Aorta (tissue), 5 donors: ENCODE data around the gene LIN7A. TPM values are rescaled to one million over a fixed set of nuclear protein-coding genes. Genes with fewer than 3 reads are reported as not detected.

Source experiments
- ATAC-seq: fragments of 200-7000 bp; cut with Tn5 transposase; one replicate; pipeline ENCODE4 v1.9.1; 2022; ENCODE audit warnings: moderate library complexity; ENCODE audit not compliant: low FRiP score
- DNase-seq, 2 donors: peaks; one replicate each; pipeline ENCODE4 v3.0.0-alpha.2; 2020
- H3K27ac ChIP-seq, 2 donors: one replicate each; pipeline ENCODE4 v1.5.1; 2013; ENCODE audit warnings: low read length in 2 of 2, mild to moderate bottlenecking in 2 of 2, moderate library complexity in 2 of 2, control low read depth in 1 of 2, inconsistent platforms in 1 of 2, low read depth in 1 of 2
- H3K27me3 ChIP-seq, 2 donors: one replicate each; pipeline ENCODE4 v1.6.1; 2013; ENCODE audit warnings: control low read depth in 1 of 2, low read length in 1 of 2, mild to moderate bottlenecking in 1 of 2, moderate library complexity in 1 of 2; ENCODE audit not compliant: insufficient read depth in 2 of 2, control insufficient read depth in 1 of 2
- H3K36me3 ChIP-seq, 2 donors: one replicate each; pipeline ENCODE4 v1.6.1; 2013; ENCODE audit warnings: control low read depth in 1 of 2, low read length in 1 of 2, mild to moderate bottlenecking in 1 of 2; ENCODE audit not compliant: insufficient read depth in 2 of 2, control insufficient read depth in 1 of 2
- H3K4me1 ChIP-seq, 2 donors: one replicate each; pipeline ENCODE4 v1.6.1; 2013; ENCODE audit warnings: low read length in 2 of 2, control low read depth in 1 of 2, mild to moderate bottlenecking in 1 of 2, moderate library complexity in 1 of 2; ENCODE audit not compliant: insufficient read depth in 2 of 2, control insufficient read depth in 1 of 2
- H3K4me3 ChIP-seq, 2 donors: one replicate each; pipeline ENCODE4 v1.5.1; 2013; ENCODE audit warnings: low read length in 2 of 2, control low read depth in 1 of 2, mild to moderate bottlenecking in 1 of 2
- H3K9me3 ChIP-seq: one replicate; pipeline ENCODE4 v1.6.1; 2013; ENCODE audit warnings: mild to moderate bottlenecking, low read length; ENCODE audit not compliant: control insufficient read depth
- WGBS, 2 donors: extraction: QIAGEN DNeasy Blood & Tissue Kit; methylation state at CpG; one replicate each; pipeline ENCODE4 v1.1.7; 2013; 5-methylcytosine and 5-hydroxymethylcytosine counted together
- intact Hi-C, 2 donors: fragments of 100-400 bp; cut with DNase I; formaldehyde crosslinking; loops; one replicate each; pipeline versions ENCODE4 v1.14.2 to v1.15.0; 2022
- polyA plus RNA-seq, 2 donors: library from polyadenylated mRNA; stranded (reverse); fragments of 200-250 nt; gene quantifications; one replicate each; pipeline ENCODE4 v1.2.3, GENCODE V29; 2013
- total RNA-seq, 2 donors: library from RNA; stranded (reverse); fragmentation: NEBNext Ultra II Directional; extraction: Animal tissue kit (Norgen Biotek cat#: 25700); gene quantifications; one replicate each; pipeline ENCODE4 v1.2.1, GENCODE V29; 2021
- donor health status: healthy with polysubstance abuse.
- donor health status: Bipolar disorder and iron deficiency.
- donor health status: DM: no; HTN: no; CAD: no.
- donor health status: DM: no; HTN: no; CAD: no.
- donor health status: DM: yes; HTN: yes; CAD: no.

Gene LIN7A
- total and polyA plus RNA-seq, 4 donors = 0.08 to 5.8 (median 3.5) TPM

DNA sequence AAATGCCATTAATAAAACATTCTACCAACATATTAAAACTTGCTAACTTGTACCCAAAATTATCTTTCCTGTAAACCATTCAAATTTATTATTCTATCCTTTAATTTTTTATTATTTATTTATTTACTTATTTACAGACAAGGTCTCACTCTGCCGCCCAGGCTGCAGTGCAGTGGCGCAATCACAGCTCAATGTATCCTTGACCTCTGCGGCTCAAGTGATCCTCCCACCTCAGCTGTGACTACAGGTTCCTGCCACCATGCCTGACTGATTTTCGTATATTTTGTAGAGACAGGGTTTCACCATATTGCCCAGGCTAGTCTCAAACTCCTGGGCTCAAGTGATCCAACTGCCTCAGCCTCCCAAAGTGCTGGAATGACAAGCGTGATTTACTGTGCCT lies 20.4 kb upstream of the LIN7A start:
- Histone ChIP-seq H3K9me3 (no peaks in the 10 kb centered on the region), H3K4me3 (no peak overlapping the region), H3K27me3 (no peaks in the 10 kb centered on the region), H3K4me1 (no peaks in the 10 kb centered on the region), H3K27ac (no peak overlapping the region), H3K36me3 (no peaks in the 10 kb centered on the region)
- intact Hi-C loops = no loop called here
- 75 to 94% methylated on average over 5 of the region's 5 CpGs for WGBS, 2 donors
- DNase-seq = no peak
- no peak for ATAC-seq

- ATAC-seq = no peak
- Histone ChIP-seq H3K27me3 (no peaks in the 10 kb centered on the region), H3K27ac (no peak overlapping the region), H3K4me3 (no peak overlapping the region), H3K4me1 (no peaks in the 10 kb centered on the region), H3K9me3 (no peaks in the 10 kb centered on the region), H3K36me3 (no peaks in the 10 kb centered on the region)
- WGBS, 2 donors = 50 to 59% methylated on average over 5 of the region's 5 CpGs
- DNase-seq = no peak
- intact Hi-C loops = no loop called here
Measured at GRCh38 chr12:80954857-80955520, 17.3 kb upstream of the LIN7A start.

DNA sequence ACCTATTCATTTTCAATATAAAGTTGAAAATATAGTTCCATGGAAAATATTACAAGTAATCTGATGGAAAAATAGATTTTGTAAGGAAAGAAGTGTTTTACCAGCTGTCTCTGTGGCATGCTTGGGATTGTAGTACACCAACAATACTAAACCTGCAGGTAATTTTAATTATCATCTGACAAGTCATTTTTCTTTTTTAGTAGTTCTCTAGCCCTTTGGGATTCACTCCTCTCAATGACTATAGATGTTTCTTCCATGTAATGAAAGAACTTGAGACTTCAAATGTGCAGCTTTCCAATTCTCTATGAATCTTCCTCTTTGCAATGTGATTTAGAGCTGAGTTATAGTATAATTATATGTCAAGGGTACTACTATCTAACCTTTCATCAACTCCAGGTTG lies 14.7 kb upstream of the LIN7A start:
- Histone ChIP-seq H3K4me1 (no peaks in the 10 kb centered on the region), H3K9me3 (no peaks in the 10 kb centered on the region), H3K4me3 (no peak overlapping the region), H3K36me3 (no peaks in the 10 kb centered on the region), H3K27ac (no peak overlapping the region), H3K27me3 (no peaks in the 10 kb centered on the region)
- DNase-seq (no peak), ATAC-seq (no peak)
- intact Hi-C loops = no loop called here

GRCh38 chr12:80946591-80946990 lies 8.9 kb upstream of the LIN7A start:
- no peak overlapping the region for H3K4me3 ChIP-seq
- intact Hi-C loops = no loop called here
- no peaks in the 10 kb centered on the region for H3K36me3 ChIP-seq
- no peak overlapping the region for H3K27ac ChIP-seq
- no peaks in the 10 kb centered on the region for H3K9me3 ChIP-seq
- ATAC-seq (no peak), DNase-seq (no peak)
- H3K27me3 ChIP-seq = no peaks in the 10 kb centered on the region
- no peaks in the 10 kb centered on the region for H3K4me1 ChIP-seq
- 64 to 67% methylated on average over 3 of the region's 3 CpGs for WGBS, 2 donors

- Histone ChIP-seq H3K36me3 (no peaks in the 10 kb centered on the region), H3K4me1 (no peaks in the 10 kb centered on the region), H3K27me3 (no peaks in the 10 kb centered on the region), H3K27ac (no peak overlapping the region), H3K4me3 (no peak overlapping the region), H3K9me3 (no peaks in the 10 kb centered on the region)
- ATAC-seq (no peak), DNase-seq (no peak)
- intact Hi-C loops = no loop called here
Measured at GRCh38 chr12:80943338-80943737, 5.6 kb upstream of the LIN7A start.

GRCh38 chr12:80941916-80942315 lies 4.2 kb upstream of the LIN7A start:
- no peak overlapping the region for H3K27ac ChIP-seq
- H3K27me3 ChIP-seq = no peaks in the 10 kb centered on the region
- 79 to 81% methylated on average over 1 of the region's 1 CpG for WGBS, 2 donors
- ATAC-seq (no peak), DNase-seq (no peak)
- intact Hi-C loops = no loop called here
- H3K4me1 ChIP-seq = no peaks in the 10 kb centered on the region
- H3K4me3 ChIP-seq = no peak overlapping the region
- no peaks in the 10 kb centered on the region for H3K36me3 ChIP-seq
- H3K9me3 ChIP-seq = no peaks in the 10 kb centered on the region

DNA sequence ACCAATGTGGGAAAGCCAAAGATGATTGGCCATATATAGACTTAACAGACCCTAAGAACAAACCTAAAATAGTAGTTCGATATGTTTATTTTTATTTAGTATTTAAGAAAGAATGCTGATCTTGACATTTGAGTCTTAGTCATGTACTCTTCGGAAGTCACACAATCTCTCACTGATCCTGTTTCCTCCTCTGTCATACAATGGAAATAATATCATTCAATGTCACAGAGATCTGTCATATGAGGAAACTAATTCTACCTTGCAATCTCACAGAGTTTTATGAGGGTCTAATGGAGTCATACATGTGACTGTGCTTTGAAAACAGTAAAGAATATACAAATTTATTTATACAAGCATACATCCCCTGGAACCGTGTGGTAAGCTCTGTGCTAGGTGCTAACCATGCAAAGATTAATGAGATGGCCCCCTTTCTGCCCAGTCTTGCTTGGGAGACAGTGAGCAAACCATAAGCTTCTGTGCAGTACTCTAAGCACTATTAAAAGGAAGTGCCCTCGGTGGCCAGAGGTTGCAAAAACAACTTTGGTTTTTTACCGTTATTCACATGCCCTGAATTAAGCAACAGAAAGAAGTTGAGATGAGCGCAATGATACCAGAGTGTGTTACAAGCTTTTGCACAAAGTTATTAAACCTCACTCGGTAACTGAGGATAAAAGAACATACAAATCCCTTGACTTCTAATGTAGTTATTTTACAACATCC lies 1.7 kb upstream of the LIN7A start:
- H3K27ac ChIP-seq = no peak overlapping the region
- H3K9me3 ChIP-seq = no peaks in the 10 kb centered on the region
- no peaks in the 10 kb centered on the region for H3K4me1 ChIP-seq
- H3K27me3 ChIP-seq = no peaks in the 10 kb centered on the region
- intact Hi-C loops = no loop called here
- ATAC-seq (no peak), DNase-seq (no peak)
- WGBS, 2 donors = 68 to 69% methylated on average over 7 of the region's 7 CpGs
- H3K36me3 ChIP-seq = no peaks in the 10 kb centered on the region
- no peak overlapping the region for H3K4me3 ChIP-seq

GRCh38 chr12:80938397-80938796 lies 663 bp upstream of the LIN7A start:
- H3K27ac ChIP-seq = no peak overlapping the region
- intact Hi-C loops = no loop called here
- no peak for ATAC-seq
- H3K4me1 ChIP-seq = no peaks in the 10 kb centered on the region
- H3K36me3 ChIP-seq = no peaks in the 10 kb centered on the region
- H3K4me3 ChIP-seq = no peak overlapping the region
- WGBS, 2 donors = 79 to 82% methylated on average over 7 of the region's 7 CpGs
- H3K9me3 ChIP-seq = no peaks in the 10 kb centered on the region
- no peaks in the 10 kb centered on the region for H3K27me3 ChIP-seq
- no peak for DNase-seq

DNA sequence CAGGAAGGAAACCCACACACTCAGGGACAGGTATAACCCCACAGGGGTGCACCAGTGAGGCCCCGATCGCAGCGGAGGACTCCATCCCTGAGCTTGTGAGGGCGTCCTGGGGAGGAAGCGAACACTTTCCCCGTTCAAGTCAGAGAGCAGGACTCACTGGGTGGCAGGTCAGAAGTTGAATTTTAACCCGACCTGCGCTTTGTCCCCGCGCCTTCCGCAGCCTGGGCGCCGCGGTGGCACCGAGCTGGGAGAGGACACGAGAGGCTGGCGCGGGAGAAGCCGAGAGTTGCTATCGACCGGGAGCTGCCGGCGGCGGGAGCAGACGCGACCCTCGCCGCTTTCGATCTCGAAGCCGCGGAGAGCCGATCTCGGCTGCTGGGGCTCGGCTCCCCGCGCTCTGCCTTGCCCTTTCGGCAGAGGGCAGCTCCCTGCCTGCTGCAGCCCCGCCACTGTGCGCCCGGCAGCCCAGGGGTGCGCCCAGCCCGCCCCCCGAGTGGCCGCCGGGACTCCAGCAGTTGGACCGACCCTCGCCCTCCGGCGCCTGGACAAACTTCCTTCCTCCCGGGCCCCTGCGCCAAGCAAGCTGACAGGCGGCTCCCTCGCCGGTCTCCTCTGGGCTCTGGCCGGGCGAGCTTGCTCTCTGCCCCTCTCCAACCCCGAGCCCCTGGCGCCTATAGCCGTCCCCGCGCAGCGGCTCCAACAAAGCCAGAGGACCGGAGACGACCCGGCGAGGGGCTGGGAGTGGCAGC lies 918 bp downstream of the LIN7A start:
- Histone ChIP-seq H3K4me3 (peak overlapping the region; percentile 20 to 71), H3K9me3 (no peaks in the 10 kb centered on the region), H3K4me1 (no peaks in the 10 kb centered on the region), H3K36me3 (no peaks in the 10 kb centered on the region), H3K27ac (no peak overlapping the region), H3K27me3 (no peaks in the 10 kb centered on the region)
- intact Hi-C loops = no loop called here
- WGBS, 2 donors = 1% methylated on average over 59 to 67 of the region's 67 CpGs
- ATAC-seq (peak; percentile 83), DNase-seq (peak; percentile 50 to 81)
